Measurements from ENCODE around the gene SKOR2. TPM values are rescaled to one million over a fixed set of nuclear protein-coding genes. Genes with fewer than 3 reads are reported as not detected.

The SKOR2 gene
- total RNA-seq, 4 donors from 2014 or later, result not detected

- Histone ChIP-seq H3K4me3 (no peak overlapping the region), H3K27me3 (peaks cover 0 to 33% of the 10 kb centered on the region in 2 donors), H3K4me1 (no peaks in the 10 kb centered on the region), H3K9me3 (peaks cover 0 to 3% (median 0%) of the 10 kb centered on the region in 4 donors), H3K36me3 (no peaks in the 10 kb centered on the region), H3K27ac (no peak overlapping the region)
- no peak for DNase-seq
- no peak for TF ChIP-seq POLR2A (IDR thresholded peaks at IDR 0.05)
- TF ChIP-seq, protein P1, sequence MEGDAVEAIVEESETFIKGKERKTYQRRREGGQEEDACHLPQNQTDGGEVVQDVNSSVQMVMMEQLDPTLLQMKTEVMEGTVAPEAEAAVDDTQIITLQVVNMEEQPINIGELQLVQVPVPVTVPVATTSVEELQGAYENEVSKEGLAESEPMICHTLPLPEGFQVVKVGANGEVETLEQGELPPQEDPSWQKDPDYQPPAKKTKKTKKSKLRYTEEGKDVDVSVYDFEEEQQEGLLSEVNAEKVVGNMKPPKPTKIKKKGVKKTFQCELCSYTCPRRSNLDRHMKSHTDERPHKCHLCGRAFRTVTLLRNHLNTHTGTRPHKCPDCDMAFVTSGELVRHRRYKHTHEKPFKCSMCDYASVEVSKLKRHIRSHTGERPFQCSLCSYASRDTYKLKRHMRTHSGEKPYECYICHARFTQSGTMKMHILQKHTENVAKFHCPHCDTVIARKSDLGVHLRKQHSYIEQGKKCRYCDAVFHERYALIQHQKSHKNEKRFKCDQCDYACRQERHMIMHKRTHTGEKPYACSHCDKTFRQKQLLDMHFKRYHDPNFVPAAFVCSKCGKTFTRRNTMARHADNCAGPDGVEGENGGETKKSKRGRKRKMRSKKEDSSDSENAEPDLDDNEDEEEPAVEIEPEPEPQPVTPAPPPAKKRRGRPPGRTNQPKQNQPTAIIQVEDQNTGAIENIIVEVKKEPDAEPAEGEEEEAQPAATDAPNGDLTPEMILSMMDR (IDR thresholded peaks at IDR 0.05), result no peak
Measured at GRCh38 chr18:47265197-47265596, 13.7 kb upstream of the SKOR2 start.

- no peak overlapping the region for H3K27ac ChIP-seq
- peaks cover 0 to 36% of the 10 kb centered on the region in 2 donors for H3K27me3 ChIP-seq
- peaks cover 0 to 3% (median 0%) of the 10 kb centered on the region in 4 donors for H3K9me3 ChIP-seq
- no peak for TF ChIP-seq POLR2A (IDR thresholded peaks at IDR 0.05)
- TF ChIP-seq, protein P1 (IDR thresholded peaks at IDR 0.05), result no peak
- H3K36me3 ChIP-seq, result no peaks in the 10 kb centered on the region
- H3K4me3 ChIP-seq, result no peak overlapping the region
- no peaks in the 10 kb centered on the region for H3K4me1 ChIP-seq
- no peak for DNase-seq
Measured at GRCh38 chr18:47264308-47264700, 12.8 kb upstream of the SKOR2 start.

- peaks cover 0 to 3% (median 0%) of the 10 kb centered on the region in 4 donors for H3K9me3 ChIP-seq
- TF ChIP-seq, protein P1 (IDR thresholded peaks at IDR 0.05), result no peak
- H3K27ac ChIP-seq, result no peak overlapping the region
- DNase-seq, result no peak
- no peaks in the 10 kb centered on the region for H3K36me3 ChIP-seq
- H3K4me3 ChIP-seq, result no peak overlapping the region
- H3K27me3 ChIP-seq, result peaks cover 0 to 36% of the 10 kb centered on the region in 2 donors
- H3K4me1 ChIP-seq, result no peaks in the 10 kb centered on the region
Measured at GRCh38 chr18:47263430-47264307, 12.2 kb upstream of the SKOR2 start.

GRCh38 chr18:47263150-47263429, 11.6 kb upstream of the SKOR2 start:
- Histone ChIP-seq H3K27ac (no peak overlapping the region), H3K36me3 (no peaks in the 10 kb centered on the region), H3K9me3 (peaks cover 0 to 3% (median 0%) of the 10 kb centered on the region in 4 donors), H3K27me3 (peaks cover 0 to 36% of the 10 kb centered on the region in 2 donors), H3K4me1 (no peaks in the 10 kb centered on the region), H3K4me3 (no peak overlapping the region)
- DNase-seq, result no peak
- TF ChIP-seq, protein P1 (IDR thresholded peaks at IDR 0.05), result no peak
- TF ChIP-seq POLR2A (IDR thresholded peaks at IDR 0.05), result no peak

DNA sequence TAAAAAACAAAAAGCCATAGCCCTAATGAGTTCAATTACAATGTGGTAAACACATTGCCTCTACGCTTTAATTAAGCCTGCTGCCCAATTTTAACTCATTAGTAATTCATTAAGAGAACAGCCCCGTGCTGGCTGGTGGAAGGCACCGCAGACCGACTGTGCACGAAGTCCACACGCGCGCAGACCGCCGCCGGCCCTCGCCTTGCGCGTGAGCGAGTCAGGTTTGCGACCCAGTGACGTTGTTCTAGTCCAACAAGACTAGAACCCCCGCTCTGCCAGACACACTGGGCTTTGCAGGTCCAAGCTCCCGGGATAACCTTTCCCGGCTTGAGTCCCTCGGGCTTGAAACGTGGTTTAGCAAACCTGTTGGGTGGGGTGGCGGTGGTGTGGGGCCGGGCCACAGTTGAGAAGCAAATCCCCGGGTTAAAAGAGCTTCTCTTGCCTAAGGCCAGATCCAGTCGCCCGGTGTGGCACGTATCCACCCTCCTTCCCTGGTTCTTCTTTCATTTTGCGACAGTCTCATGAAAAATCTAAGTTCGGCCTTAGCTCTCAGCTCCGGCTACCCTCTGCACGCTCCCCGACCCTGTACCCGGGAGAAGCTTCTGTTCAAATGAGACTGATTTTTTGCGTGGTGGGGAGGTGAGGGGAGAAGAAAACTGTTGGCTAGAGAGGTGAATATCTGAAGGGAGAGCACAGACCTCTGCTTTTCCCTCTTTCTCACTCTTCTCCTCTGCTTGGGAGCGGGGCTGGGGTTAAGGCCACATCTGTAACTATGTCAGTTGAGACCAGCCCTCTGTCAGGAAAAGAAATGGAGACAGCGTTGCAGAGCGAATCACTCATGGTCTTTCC, 11.1 kb upstream of the SKOR2 start:
- Histone ChIP-seq H3K36me3 (no peaks in the 10 kb centered on the region), H3K27me3 (peaks cover 0 to 36% of the 10 kb centered on the region in 2 donors), H3K4me3 (no peak overlapping the region), H3K4me1 (no peaks in the 10 kb centered on the region), H3K9me3 (peaks cover 0 to 3% (median 0%) of the 10 kb centered on the region in 4 donors), H3K27ac (no peak overlapping the region)
- no peak for DNase-seq
- TF ChIP-seq, protein P1 (IDR thresholded peaks at IDR 0.05), result no peak
- TF ChIP-seq POLR2A (IDR thresholded peaks at IDR 0.05), result no peak

Measured in Peyer's patch (tissue), 4 donors.